Spleen (tissue), 11 donors: Measurements from ENCODE around the gene AGO3. TPM values are rescaled to one million over a fixed set of nuclear protein-coding genes. Genes with fewer than 3 reads are reported as not detected.

Experiments
- DNase-seq: peaks from one replicate; pipeline ENCODE4 v3.0.0-alpha.2; 2020
- H3K27ac ChIP-seq, 8 donors: fragments of 200-600 bp; sonication (generic) in 7 of 8; 1 replicate in 4 of 8; 2 replicates in 4 of 8; pipeline versions ENCODE4 v1.5.0 to v1.8.0; 2016 to 2021; ENCODE audit warnings: inconsistent platforms in 4 of 8, mild to moderate bottlenecking in 4 of 8, moderate library complexity in 1 of 8
- H3K27me3 ChIP-seq, 7 donors: fragments of 200-600 bp; sonication (generic) in 6 of 7; replicated peaks in 1 of 7; 1 replicate in 4 of 7; 2 replicates in 3 of 7; pipeline versions ENCODE4 v1.5.0 to v1.8.0; 2016 to 2021; ENCODE audit warnings: inconsistent platforms in 3 of 7, mild to moderate bottlenecking in 1 of 7
- H3K36me3 ChIP-seq, 6 donors: fragments of 200-600 bp; sonication (generic) in 5 of 6; 1 replicate in 4 of 6; 2 replicates in 2 of 6; pipeline versions ENCODE4 v1.5.0 to v1.8.0; 2016 to 2021; ENCODE audit warnings: inconsistent platforms in 2 of 6
- H3K4me1 ChIP-seq, 6 donors: fragments of 200-600 bp; sonication (generic) in 5 of 6; 1 replicate in 3 of 6; 2 replicates in 3 of 6; pipeline versions ENCODE4 v1.5.0 to v1.8.0; 2016 to 2021; ENCODE audit warnings: inconsistent platforms in 3 of 6
- H3K4me3 ChIP-seq, 8 donors: fragments of 200-600 bp; sonication (generic) in 7 of 8; 1 replicate in 4 of 8; 2 replicates in 4 of 8; pipeline versions ENCODE4 v1.5.0 to v1.8.0; 2016 to 2021; ENCODE audit warnings: inconsistent platforms in 4 of 8, mild to moderate bottlenecking in 4 of 8, moderate library complexity in 2 of 8
- H3K9me3 ChIP-seq, 8 donors: fragments of 200-600 bp; sonication (generic) in 7 of 8; 1 replicate in 4 of 8; 2 replicates in 4 of 8; pipeline versions ENCODE4 v1.5.0 to v1.8.0; 2016 to 2021; ENCODE audit warnings: inconsistent platforms in 4 of 8
- CTCF ChIP-seq, 11 experiments: fragments of 200-600 bp in 7 of 11; fragments of 450-650 bp in 4 of 11; sonication (generic) in 4 of 11; IDR thresholded peaks in 8 of 11; conservative IDR thresholded peaks in 3 of 11; 1 replicate in 7 of 11; 2 replicates in 4 of 11; pipeline versions ENCODE4 v1.4.0 to v1.8.0; 2016 to 2021; ENCODE audit warnings: antibody characterized with exemption in 11 of 11, inconsistent platforms in 4 of 11, mild to moderate bottlenecking in 1 of 11
- POLR2A ChIP-seq, 3 donors: fragments of 450-650 bp; IDR thresholded peaks; one replicate each; pipeline ENCODE4 v1.5.1; 2017; ENCODE audit warnings: antibody characterized with exemption in 3 of 3, mild to moderate bottlenecking in 1 of 3
- POLR2AphosphoS5 ChIP-seq, 3 donors: sonication (generic); formaldehyde crosslinking; IDR thresholded peaks; one replicate each; pipeline ENCODE4 v1.5.1; 2017; ENCODE audit warnings: antibody characterized with exemption in 3 of 3
- WGBS, 5 donors: extraction: QIAGEN DNeasy Blood & Tissue Kit in 3 of 5; methylation state at CpG; one replicate each; pipeline versions ENCODE4 v1.1.5 to v1.1.7; 2013 to 2018; 5-methylcytosine and 5-hydroxymethylcytosine counted together
- intact Hi-C: fragments of 100-400 bp; cut with DNase I; formaldehyde crosslinking; loops from one replicate; pipeline ENCODE4 v1.15.0; 2023; ENCODE audit warnings: low total_unique reads
- polyA plus RNA-seq, 3 donors: library from polyadenylated mRNA; stranded (reverse); fragments of 200-250 nt; gene quantifications; one replicate each; pipeline ENCODE4 v1.2.1, GENCODE V29; 2013
- total RNA-seq, 7 donors: library from RNA; depleted of rRNA in 3 of 7; stranded (reverse); fragments of >200 nt in 3 of 7; fragmentation: NEBNext Ultra II Directional in 4 of 7; extraction: Animal tissue kit (Norgen Biotek cat#: 25700) in 4 of 7; gene quantifications; one replicate each; pipeline versions ENCODE4 v1.1.0 to v1.2.1, GENCODE V29; 2016 to 2021
- donor health status: healthy with polysubstance abuse.
- donor health status: DM: no; HTN: no; CAD: no; lungs with moderate emphysema.
- donor health status: DM: no; HTN: no; CAD: no.
- donor health status: Bipolar disorder and iron deficiency.
- donor health status: healthy.
- donor health status: DM: no; HTN: no; CAD: no.
- donor health status: DM: yes; HTN: yes; CAD: no.

AGO3 gene
- total and polyA plus RNA-seq, 10 donors: 1.5 to 41.1 (median 25.0) TPM

GRCh38 chr1:35980090-35980489, 49.2 kb downstream of the AGO3 start:
- intact Hi-C loops: no loop called here
- no peak for TF ChIP-seq POLR2AphosphoS5 (IDR thresholded peaks at IDR 0.05)
- no peak for TF ChIP-seq POLR2A (IDR thresholded peaks at IDR 0.05)
- no peak for TF ChIP-seq CTCF (IDR thresholded peaks at IDR 0.05 in 8 of 11, conservative IDR thresholded peaks at IDR 0.05 in 3 of 11)
- H3K36me3 ChIP-seq: peaks cover 0 to 79% (median 13%) of the 10 kb centered on the region in 6 donors
- no peaks in the 10 kb centered on the region for H3K27me3 ChIP-seq
- DNase-seq: no peak
- no peaks in the 10 kb centered on the region for H3K9me3 ChIP-seq
- peaks cover 0 to 4% (median 0%) of the 10 kb centered on the region in 6 donors for H3K4me1 ChIP-seq
- no peak overlapping the region for H3K4me3 ChIP-seq
- H3K27ac ChIP-seq: no peak overlapping the region

GRCh38 chr1:35988237-35988636, 57.3 kb downstream of the AGO3 start:
- intact Hi-C loops: no loop called here
- no peaks in the 10 kb centered on the region for H3K27me3 ChIP-seq
- H3K4me1 ChIP-seq: no peaks in the 10 kb centered on the region
- H3K36me3 ChIP-seq: peaks cover 0 to 78% (median 17%) of the 10 kb centered on the region in 6 donors
- no peaks in the 10 kb centered on the region for H3K9me3 ChIP-seq
- WGBS, 5 donors: 86 to 98% (median 89%) methylated on average over 1 of the region's 1 CpG
- DNase-seq: no peak
- no peak overlapping the region for H3K27ac ChIP-seq
- no peak overlapping the region for H3K4me3 ChIP-seq
- no peak for TF ChIP-seq CTCF (IDR thresholded peaks at IDR 0.05 in 8 of 11, conservative IDR thresholded peaks at IDR 0.05 in 3 of 11)
- TF ChIP-seq POLR2A (IDR thresholded peaks at IDR 0.05): no peak
- TF ChIP-seq POLR2AphosphoS5 (IDR thresholded peaks at IDR 0.05): no peak

- Histone ChIP-seq H3K27ac (no peak overlapping the region), H3K27me3 (no peaks in the 10 kb centered on the region), H3K4me3 (no peak overlapping the region), H3K4me1 (no peaks in the 10 kb centered on the region), H3K36me3 (peaks cover 0 to 70% (median 19%) of the 10 kb centered on the region in 6 donors), H3K9me3 (no peaks in the 10 kb centered on the region)
- intact Hi-C loops: no loop called here
- no peak for TF ChIP-seq POLR2A (IDR thresholded peaks at IDR 0.05)
- no peak for DNase-seq
- WGBS, 5 donors: 92 to 100% (median 98%) methylated on average over 3 of the region's 3 CpGs
These were observed 76.1 kb downstream of the AGO3 start for GRCh38 chr1:36006941-36007500.

- intact Hi-C loops: no loop called here
- DNase-seq: no peak
- TF ChIP-seq POLR2AphosphoS5 (IDR thresholded peaks at IDR 0.05) (no peak), POLR2A (IDR thresholded peaks at IDR 0.05) (no peak), CTCF (IDR thresholded peaks at IDR 0.05 in 8 of 11, conservative IDR thresholded peaks at IDR 0.05 in 3 of 11) (no peak)
- Histone ChIP-seq H3K4me3 (no peak overlapping the region), H3K27ac (no peak overlapping the region), H3K9me3 (no peaks in the 10 kb centered on the region), H3K36me3 (peaks cover 0 to 72% (median 19%) of the 10 kb centered on the region in 6 donors), H3K27me3 (no peaks in the 10 kb centered on the region), H3K4me1 (no peaks in the 10 kb centered on the region)
- WGBS, 5 donors: 91 to 98% (median 96%) methylated on average over 2 of the region's 2 CpGs
These were observed 76.8 kb downstream of the AGO3 start for GRCh38 chr1:36007741-36008140.
